H1 (cell line): ENCODE results near the gene TSFM. TPM values are rescaled to one million over a fixed set of nuclear protein-coding genes. Genes with fewer than 3 reads are reported as not detected.

Experiments
- CTCF ChIA-PET: fragments of 300-600 bp; sonication (Branson Sonifier 250); formaldehyde crosslinking; loops from one replicate; lab custom pipeline; 2021; ENCODE audit not compliant: partially characterized antibody; lab: Charles Lee
- POLR2A ChIA-PET: fragments of 300-600 bp; sonication (Branson Sonifier 250); formaldehyde crosslinking; loops from one replicate; lab custom pipeline; 2021; ENCODE audit warnings: inconsistent platforms; ENCODE audit not compliant: partially characterized antibody; lab: Charles Lee
- DNase-seq, 2 experiments: peaks; one replicate each; pipeline versions ENCODE4 v3.0.0 to v3.0.0-alpha.2; 2010 to 2022; ENCODE audit warnings: low spot score in 2 of 2, low read depth in 1 of 2, mixed read lengths in 1 of 2
- FAIRE-seq: peaks from 2 replicates; lab custom pipeline; 2011; peaks lifted over from hg19 to GRCh38; lab: Jason Lieb, UNC
- H2AFZ ChIP-seq: 2 replicates; pipeline ENCODE4 v1.8.1; 2012; ENCODE audit warnings: low read length, inconsistent platforms
- H2AK5ac ChIP-seq: 2 replicates; pipeline ENCODE4 v1.6.1; 2013; ENCODE audit warnings: low read depth, low read length
- H2BK120ac ChIP-seq: replicated peaks from 2 replicates; pipeline ENCODE3; 2013; ENCODE audit warnings: low read depth, low read length, inconsistent platforms
- H2BK12ac ChIP-seq: 2 replicates; pipeline ENCODE4 v1.6.1; 2013; ENCODE audit warnings: low read depth, low read length
- H2BK15ac ChIP-seq: 2 replicates; pipeline ENCODE4 v1.6.1; 2013; ENCODE audit warnings: low read length
- H2BK20ac ChIP-seq: 2 replicates; pipeline ENCODE4 v1.6.1; 2013; ENCODE audit warnings: low read length
- H2BK5ac ChIP-seq: 2 replicates; pipeline ENCODE4 v1.6.1; 2013; ENCODE audit warnings: low read depth, low read length
- H3K14ac ChIP-seq: 2 replicates; pipeline ENCODE4 v1.6.1; 2013; ENCODE audit warnings: inconsistent platforms; ENCODE audit not compliant: insufficient read length
- H3K18ac ChIP-seq: 2 replicates; pipeline ENCODE4 v1.6.1; 2013; ENCODE audit warnings: low read length; ENCODE audit errors: extremely low read depth
- H3K23ac ChIP-seq: 2 replicates; pipeline ENCODE4 v1.6.1; 2013; ENCODE audit warnings: inconsistent platforms; ENCODE audit not compliant: insufficient read length
- H3K23me2 ChIP-seq: 2 replicates; pipeline ENCODE4 v1.6.1; 2013; ENCODE audit warnings: low read depth, low read length
- H3K27ac ChIP-seq: 2 replicates; pipeline ENCODE4 v1.6.1; 2011; ENCODE audit warnings: low read depth, low read length, inconsistent platforms
- H3K27me3 ChIP-seq, 4 experiments: replicated peaks in 1 of 4; 1 replicate in 1 of 4; 2 replicates in 3 of 4; pipeline versions ENCODE4 v1.6.1 to v1.8.1; 2011 to 2013; ENCODE audit warnings: low read length in 3 of 4, mild to moderate bottlenecking in 3 of 4, inconsistent platforms in 2 of 4, mixed read lengths in 2 of 4, moderate library complexity in 1 of 4; ENCODE audit not compliant: control insufficient read depth in 3 of 4, insufficient read depth in 3 of 4; ENCODE audit errors: extremely low read depth in 1 of 4
- H3K36me3 ChIP-seq, 4 experiments: 2 replicates each; pipeline versions ENCODE4 v1.6.1 to v1.8.1; 2011 to 2013; ENCODE audit warnings: mild to moderate bottlenecking in 4 of 4, low read length in 3 of 4, moderate library complexity in 2 of 4, control low read depth in 1 of 4, inconsistent platforms in 1 of 4; ENCODE audit not compliant: insufficient read depth in 4 of 4, control insufficient read depth in 2 of 4
- H3K4ac ChIP-seq: replicated peaks from 2 replicates; pipeline ENCODE3; 2013; ENCODE audit warnings: low read length, low read depth, mixed read lengths, inconsistent platforms; ENCODE audit not compliant: insufficient read length
- H3K4me1 ChIP-seq, 4 experiments: replicated peaks in 1 of 4; 1 replicate in 1 of 4; 2 replicates in 3 of 4; pipeline versions ENCODE4 v1.6.1 to v1.8.1; 2011 to 2013; ENCODE audit warnings: low read length in 3 of 4, inconsistent platforms in 2 of 4, mixed read lengths in 1 of 4; ENCODE audit not compliant: insufficient read depth in 4 of 4, control insufficient read depth in 3 of 4
- H3K4me2 ChIP-seq, 2 experiments: 2 replicates each; pipeline versions ENCODE4 v1.6.1 to v1.8.1; 2011 to 2013; ENCODE audit warnings: low read depth in 2 of 2, low read length in 2 of 2, control low read depth in 1 of 2, inconsistent platforms in 1 of 2, mild to moderate bottlenecking in 1 of 2; ENCODE audit not compliant: insufficient read depth in 1 of 2
- H3K4me3 ChIP-seq, 4 experiments: fragments of 200-600, 300-600 bp in 1 of 4; sonication (generic), shearing (Covaris generic), sonication (Bioruptor Twin) in 1 of 4; 2 replicates each; pipeline versions ENCODE4 v1.5.1 to v1.8.1; 2011 to 2016; ENCODE audit warnings: low read length in 4 of 4, low read depth in 3 of 4, control low read depth in 2 of 4, inconsistent platforms in 2 of 4, mild to moderate bottlenecking in 2 of 4, mixed read lengths in 1 of 4, moderate library complexity in 1 of 4; ENCODE audit not compliant: insufficient read depth in 2 of 4; ENCODE audit errors: extremely low read depth in 1 of 4
- H3K56ac ChIP-seq: replicated peaks from 2 replicates; pipeline ENCODE3; 2013; ENCODE audit warnings: low read depth, mild to moderate bottlenecking, mixed read lengths, low read length, inconsistent platforms; ENCODE audit not compliant: insufficient read length
- H3K79me1 ChIP-seq: 2 replicates; pipeline ENCODE4 v1.6.1; 2013; ENCODE audit warnings: low read depth, low read length, control low read depth
- H3K79me2 ChIP-seq, 2 experiments: 2 replicates each; pipeline versions ENCODE4 v1.6.1 to v1.8.1; 2012 to 2013; ENCODE audit warnings: low read length in 2 of 2, mild to moderate bottlenecking in 2 of 2, inconsistent platforms in 1 of 2; ENCODE audit not compliant: insufficient read depth in 2 of 2, control insufficient read depth in 1 of 2
- H3K9ac ChIP-seq, 4 experiments: replicated peaks in 1 of 4; 1 replicate in 1 of 4; 2 replicates in 3 of 4; pipeline versions ENCODE4 v1.6.1 to v1.8.1; 2011 to 2013; ENCODE audit warnings: low read depth in 3 of 4, low read length in 3 of 4, control low read depth in 2 of 4, mild to moderate bottlenecking in 2 of 4, moderate library complexity in 2 of 4, inconsistent platforms in 1 of 4; ENCODE audit errors: extremely low read depth in 1 of 4
- H3K9me3 ChIP-seq, 2 experiments: 2 replicates each; pipeline versions ENCODE4 v1.6.1 to v1.8.1; 2012 to 2013; ENCODE audit warnings: mild to moderate bottlenecking in 2 of 2, moderate library complexity in 2 of 2, control low read depth in 1 of 2, inconsistent platforms in 1 of 2, low read depth in 1 of 2, low read length in 1 of 2, mixed read lengths in 1 of 2; ENCODE audit not compliant: insufficient read depth in 2 of 2
- H4K20me1 ChIP-seq, 2 experiments: replicated peaks in 1 of 2; 2 replicates each; pipeline versions ENCODE3 to v1.8.1; 2011 to 2013; ENCODE audit warnings: inconsistent platforms in 2 of 2, low read length in 2 of 2, mild to moderate bottlenecking in 1 of 2; ENCODE audit not compliant: insufficient read depth in 2 of 2, control insufficient read depth in 1 of 2
- H4K5ac ChIP-seq: 2 replicates; pipeline ENCODE4 v1.6.1; 2013; ENCODE audit warnings: low read length, low read depth, mixed read lengths, inconsistent platforms; ENCODE audit not compliant: insufficient read length
- H4K8ac ChIP-seq: 2 replicates; pipeline ENCODE4 v1.8.0; 2013; ENCODE audit warnings: mild to moderate bottlenecking, moderate library complexity, low read length, inconsistent platforms; ENCODE audit not compliant: insufficient read depth; ENCODE audit errors: extremely low read depth
- H4K91ac ChIP-seq: replicated peaks from 2 replicates; pipeline ENCODE3; 2013; ENCODE audit warnings: low read length, mixed read lengths, inconsistent platforms; ENCODE audit not compliant: insufficient read length
- CREB1 ChIP-seq: IDR thresholded peaks from 2 replicates; pipeline ENCODE4 v1.6.1; 2012; ENCODE audit warnings: inconsistent platforms
- HDAC6 ChIP-seq: IDR thresholded peaks from one replicate; pipeline ENCODE4 v1.7.1; 2012; ENCODE audit warnings: low read depth, mild to moderate bottlenecking, inconsistent platforms, low read length, moderate library complexity
- KDM4A ChIP-seq: IDR thresholded peaks from one replicate; pipeline ENCODE4 v1.7.1; 2012; ENCODE audit warnings: low read depth, mild to moderate bottlenecking, moderate library complexity, low read length, inconsistent platforms; ENCODE audit not compliant: severe bottlenecking
- KDM5A ChIP-seq: fragments of 200-600 bp; IDR thresholded peaks from 2 replicates; pipeline ENCODE4 v1.7.1; 2012; ENCODE audit warnings: mild to moderate bottlenecking, low read length, inconsistent platforms, mixed read lengths
- NRF1 ChIP-seq: IDR thresholded peaks from 2 replicates; pipeline ENCODE4 v1.6.1; 2011; ENCODE audit warnings: mild to moderate bottlenecking, low read depth, low read length, improper control_type of control experiment
- RAD21 ChIP-seq, 2 experiments: IDR thresholded peaks in 1 of 2; conservative IDR thresholded peaks in 1 of 2; 2 replicates each; pipeline ENCODE4 v1.6.1; 2011; ENCODE audit warnings: low read depth in 2 of 2, low read length in 2 of 2, improper control_type of control experiment in 1 of 2, inconsistent platforms in 1 of 2, mild to moderate bottlenecking in 1 of 2, moderate library complexity in 1 of 2
- RXRA ChIP-seq: IDR thresholded peaks from 2 replicates; pipeline ENCODE4 v1.6.1; 2011; ENCODE audit warnings: low read depth, mild to moderate bottlenecking, low read length, moderate library complexity; ENCODE audit not compliant: insufficient read depth
- SIX5 ChIP-seq: IDR thresholded peaks from 2 replicates; pipeline ENCODE4 v1.6.1; 2011; ENCODE audit warnings: mild to moderate bottlenecking, low read depth, low read length
- TCF12 ChIP-seq: IDR thresholded peaks from 2 replicates; pipeline ENCODE4 v1.6.1; 2011; ENCODE audit warnings: low read depth, mild to moderate bottlenecking, low read length
- ZNF274 ChIP-seq: IDR thresholded peaks from 2 replicates; pipeline ENCODE4 v1.7.0; 2012; ENCODE audit warnings: low read length, borderline replicate concordance; ENCODE audit errors: extremely low read depth
- WGBS, 2 experiments: shearing (Covaris generic) in 1 of 2; methylation state at CpG; one replicate each; pipeline versions ENCODE4 v1.1.6 to v1.1.7; 2013 to 2015; ENCODE audit warnings: low lambda C conversion rate in 2 of 2, mixed read lengths in 2 of 2, inconsistent platforms in 1 of 2, low coverage in 1 of 2, missing lambda C conversion rate in 1 of 2; ENCODE audit not compliant: insufficient replicate concordance in 2 of 2, insufficient coverage in 1 of 2, insufficient read length in 1 of 2; ENCODE audit errors: extremely low coverage in 1 of 2, missing lambda C conversion rate in 1 of 2; 5-methylcytosine and 5-hydroxymethylcytosine counted together
- polyA plus RNA-seq, 7 experiments: library from polyadenylated mRNA; depleted of rRNA in 3 of 7; stranded (reverse) in 5 of 7; unstranded in 2 of 7; fragments of >200 nt in 5 of 7; fragments of 200-250 nt in 2 of 7; gene quantifications; 1 replicate in 5 of 7; 2 replicates in 1 of 7; 4 replicates in 1 of 7; pipeline versions ENCODE4 v1.2.1 to v1.2.3, GENCODE V29; 2011 to 2013; ENCODE audit warnings: missing spikeins in 2 of 7, mixed read lengths in 2 of 7
- total RNA-seq: library from RNA; stranded (reverse); fragmentation: NEBNext Ultra II Directional; extraction: Animal tissue kit (Norgen Biotek cat#: 25700); gene quantifications from 2 replicates; pipeline ENCODE4 v1.2.1, GENCODE V29; 2021

The TSFM gene
- total and polyA plus RNA-seq, 2 of the 8 experiments (the other 6 are each of a cell fraction or from before 2014, with no cell fraction given), result 17.4 to 49.8 TPM

GRCh38 chr12:57759360-57759980 is 23.1 kb upstream of the TSFM start:
- peak; percentile 45 for FAIRE-seq
- no peak overlapping the region for H2BK15ac ChIP-seq
- H3K23me2 ChIP-seq, result peaks cover 6% of the 10 kb centered on the region
- H2AK5ac ChIP-seq, result no peak overlapping the region
- H3K14ac ChIP-seq, result no peak overlapping the region
- H4K91ac ChIP-seq, result no peak overlapping the region
- WGBS, 2 experiments, result 37% methylated on average over 3 of the region's 3 CpGs; no CpG with 5 or more reads in 1 of the 2 experiments
- H2BK5ac ChIP-seq, result no peak overlapping the region
- peaks cover 0 to 9% (median 6%) of the 10 kb centered on the region in 4 experiments; a peak in 6 of 7 replicates for H3K4me1 ChIP-seq
- no peak overlapping the region for H4K8ac ChIP-seq
- no peak overlapping the region for H3K9ac ChIP-seq
- H3K79me2 ChIP-seq, result no peaks in the 10 kb centered on the region
- DNase-seq, result no peak
- H3K9me3 ChIP-seq, result no peaks in the 10 kb centered on the region
- no peak overlapping the region for H2BK20ac ChIP-seq
- H3K4me2 ChIP-seq, result no peak overlapping the region
- peaks cover 3 to 15% of the 10 kb centered on the region in 2 experiments for H4K20me1 ChIP-seq
- peaks cover 0 to 4% (median 0%) of the 10 kb centered on the region in 4 experiments; a peak in 2 of 8 replicates for H3K36me3 ChIP-seq
- H3K79me1 ChIP-seq, result no peaks in the 10 kb centered on the region
- H3K27ac ChIP-seq, result no peak overlapping the region
- H3K18ac ChIP-seq, result no peak overlapping the region
- H4K5ac ChIP-seq, result no peak overlapping the region
- CTCF ChIA-PET, result interaction anchor here (0.8 to 3.9 kb wide), 20 partner anchors 9 to 1502 kb away, joined by 3 to 28 read pairs (median 5); partner anchors contain the start of genes ANKRD52, CYP27B1, EEF1AKMT3 and METTL1
- H2BK120ac ChIP-seq, result no peak overlapping the region
- no peak overlapping the region for H2AFZ ChIP-seq
- no peak overlapping the region for H2BK12ac ChIP-seq
- H3K4me3 ChIP-seq, result no peak overlapping the region
- no peak overlapping the region for H3K56ac ChIP-seq
- H3K23ac ChIP-seq, result no peak overlapping the region
- peaks cover 12 to 41% (median 33%) of the 10 kb centered on the region in 4 experiments for H3K27me3 ChIP-seq
- no peak overlapping the region for H3K4ac ChIP-seq
- POLR2A ChIA-PET, result interaction anchor here (0.6 to 5.4 kb wide), 10 partner anchors 8 to 154 kb away, joined by 3 to 21 read pairs (median 3); partner anchors contain the start of genes AGAP2, EEF1AKMT3, METTL1 and TSPAN31
- TF ChIP-seq CREB1 (no peak), HDAC6 (no peak), KDM5A (no peak), KDM4A (no peak), RXRA (no peak), RAD21 (IDR thresholded peaks at IDR 0.05 in 1 of 2, conservative IDR thresholded peaks at IDR 0.05 in 1 of 2; ENCODE audit: low read depth in 2 of 2, low read length in 2 of 2) (peak in 1 of 2 experiments; percentile 7; a peak in 1 of 4 replicates), TCF12 (no peak), ZNF274 (no peak), NRF1 (no peak), SIX5 (no peak)
